T-helper 2 cell (primary cell): ENCODE data around the gene RPL10.

ENCODE experiments used
- DNase-seq, 5 experiments: peaks; one replicate each; pipeline versions ENCODE4 v3.0.0 to v3.0.0-alpha.2; 2012 to 2022

The RPL10 gene

GRCh38 chrX:154362085-154362742 lies 36.0 kb upstream of the RPL10 start:
- DNase-seq = no peak

GRCh38 chrX:154363706-154364439 lies 34.3 kb upstream of the RPL10 start:
- DNase-seq = no peak

DNA sequence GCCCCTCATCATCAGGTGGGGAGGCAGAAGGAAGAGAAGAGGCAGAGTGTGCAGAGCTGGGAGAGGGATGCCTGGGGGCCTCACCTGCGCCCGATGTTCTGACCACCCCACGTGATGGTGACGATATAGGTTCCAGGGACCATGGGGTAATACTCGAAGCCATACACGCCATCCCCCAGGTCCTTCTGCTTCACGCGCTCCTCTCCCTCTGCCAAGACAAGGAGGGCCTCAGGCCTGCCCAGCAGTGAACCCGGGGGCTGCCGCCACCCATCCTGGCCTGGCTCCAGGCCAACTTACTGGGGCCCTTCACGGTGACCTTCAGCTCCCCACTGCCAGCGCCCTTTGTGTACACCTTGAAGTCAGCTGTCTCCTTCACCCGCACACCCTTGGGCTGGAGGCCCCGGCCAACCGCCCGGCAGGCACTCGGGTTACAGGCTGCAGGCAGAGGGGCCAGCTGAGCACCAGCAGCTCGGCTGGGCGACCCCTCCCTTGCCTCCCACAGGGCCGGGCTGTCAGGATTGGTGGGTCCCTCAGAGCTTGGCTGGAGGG lies 33.1 kb upstream of the RPL10 start:
- DNase-seq = no peak

DNA sequence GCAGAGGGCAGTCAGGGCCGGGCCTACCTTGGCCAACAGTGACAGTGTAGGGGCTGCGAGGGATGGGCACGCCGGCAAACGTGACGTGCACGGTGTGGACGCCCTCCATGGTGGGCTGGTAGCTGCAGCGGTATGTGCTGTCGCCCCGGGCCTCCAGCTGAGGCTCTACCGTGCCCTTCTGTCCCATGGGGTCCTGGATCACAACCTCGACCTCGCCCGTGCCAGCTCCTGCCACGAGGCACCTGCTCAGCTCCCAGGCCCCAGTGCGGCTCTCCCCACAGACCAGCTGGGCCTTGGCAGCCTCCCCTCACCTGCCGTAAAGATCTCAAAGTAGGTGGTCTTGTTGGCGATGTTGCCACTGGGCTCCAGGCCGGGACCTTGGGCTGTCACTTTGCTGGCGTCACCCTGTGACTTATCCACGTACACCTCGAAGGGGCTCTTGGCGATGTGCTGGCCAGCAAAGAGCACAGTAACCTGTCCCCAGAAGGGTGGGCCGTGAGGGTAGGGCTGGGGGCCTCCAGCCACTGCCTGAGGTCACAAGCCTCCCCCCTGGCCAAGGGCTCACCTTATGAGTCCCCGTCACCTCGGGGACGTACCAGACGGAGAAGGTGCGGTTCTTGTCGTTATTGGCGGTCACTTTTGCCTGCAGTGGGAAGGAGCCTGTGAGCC lies 32.0 kb upstream of the RPL10 start:
- no peak for DNase-seq

DNA sequence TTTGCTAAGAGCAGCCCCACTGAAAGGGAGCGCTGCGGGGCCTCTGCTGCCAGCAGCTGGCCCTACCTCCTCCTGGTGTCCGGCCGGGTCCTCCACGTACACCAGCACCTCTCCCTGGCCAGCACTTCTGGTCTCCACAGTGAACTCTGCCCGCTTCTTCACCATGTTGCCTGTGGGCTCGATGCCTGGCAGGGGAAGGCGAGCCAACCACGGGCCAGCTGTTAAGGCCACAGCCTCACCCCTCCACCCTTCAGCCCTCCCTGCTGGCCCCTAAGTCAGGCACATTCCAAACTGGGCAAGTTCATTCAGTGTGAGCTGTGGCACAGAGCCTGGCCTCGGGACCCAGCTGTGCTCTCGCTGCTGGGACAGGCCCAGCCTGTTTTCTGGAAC lies 31.5 kb upstream of the RPL10 start:
- DNase-seq = no peak

DNA sequence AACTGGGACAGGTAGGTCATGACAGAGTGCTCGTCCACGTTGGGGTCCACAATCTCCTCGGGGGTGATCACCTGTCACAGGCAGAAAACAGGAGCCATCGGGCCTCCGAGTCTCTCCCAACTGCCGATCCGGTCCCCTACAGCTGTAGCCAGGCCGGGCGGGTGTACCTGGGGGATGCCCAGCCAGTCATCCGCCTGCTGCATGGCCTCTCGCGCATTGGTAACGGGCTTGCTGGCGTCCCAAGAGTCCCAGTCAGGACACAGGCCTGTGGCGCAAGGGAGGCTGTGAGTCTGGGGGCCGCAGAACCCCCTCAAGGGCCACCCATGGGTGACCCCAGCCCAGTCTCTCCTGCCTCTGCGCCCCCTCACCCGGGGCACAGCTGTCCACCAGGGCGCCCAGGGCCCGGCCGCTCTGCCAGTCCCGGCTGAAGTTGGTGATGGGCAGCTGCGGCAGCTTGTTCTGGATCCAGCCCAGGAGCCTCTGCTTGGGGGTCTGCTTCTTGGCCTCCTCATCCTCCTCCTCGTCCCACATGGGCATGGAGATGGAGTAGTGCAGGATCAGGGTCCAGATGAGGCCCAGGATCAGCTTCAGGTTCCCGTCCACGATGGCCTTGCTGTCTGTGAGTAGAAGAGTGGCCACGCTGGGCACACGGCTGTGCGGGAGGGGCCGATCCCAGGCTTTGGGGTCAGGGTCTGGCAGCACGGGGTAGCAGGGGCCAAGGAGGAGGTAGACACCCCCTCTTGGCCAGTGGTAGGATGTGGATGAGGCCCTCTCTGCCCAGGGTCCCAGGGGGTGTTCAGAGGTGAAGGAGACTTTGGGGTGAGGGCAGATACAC lies 30.5 kb upstream of the RPL10 start:
- no peak for DNase-seq

DNA sequence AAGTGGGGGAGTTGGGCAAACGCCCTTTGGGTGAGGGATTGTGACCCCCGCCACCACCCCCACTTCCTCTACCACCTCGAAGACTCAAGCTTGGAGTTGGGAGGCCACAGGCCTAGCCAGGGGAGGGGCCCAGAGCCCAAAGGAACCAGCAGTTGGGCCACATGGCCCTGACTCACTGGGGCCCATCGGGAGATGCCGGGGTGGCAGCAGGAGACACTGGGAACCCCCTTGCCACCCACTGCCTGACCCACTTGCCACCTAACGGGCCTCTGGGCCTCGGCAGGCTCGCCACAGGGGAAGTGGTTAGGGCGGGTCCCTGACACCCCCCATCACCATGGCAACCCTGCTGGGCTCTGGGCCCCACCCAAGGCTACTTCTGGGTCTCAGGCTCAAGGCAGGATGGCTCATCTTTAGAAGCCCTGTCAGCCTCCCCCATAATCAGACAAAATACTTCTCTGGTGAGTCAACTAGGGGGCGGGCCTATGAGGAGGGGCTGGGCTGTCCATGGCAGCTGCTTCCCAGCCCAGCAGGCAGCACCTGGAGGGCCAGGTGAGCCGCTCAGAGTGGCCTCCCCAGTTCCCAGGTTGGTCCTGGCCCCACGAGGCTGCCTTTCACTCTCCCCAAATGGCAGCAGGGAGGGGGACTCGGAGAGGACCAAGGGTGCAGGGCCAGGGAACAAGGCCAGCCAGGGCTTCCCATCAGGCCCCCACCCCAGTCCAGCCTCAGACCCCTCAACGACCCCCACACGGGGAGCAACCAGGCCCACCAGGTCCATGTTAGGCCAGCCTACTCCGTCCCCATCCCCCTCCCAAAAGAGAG lies 29.3 kb upstream of the RPL10 start:
- peak; percentile 60 to 99 (median 84) for DNase-seq

DNA sequence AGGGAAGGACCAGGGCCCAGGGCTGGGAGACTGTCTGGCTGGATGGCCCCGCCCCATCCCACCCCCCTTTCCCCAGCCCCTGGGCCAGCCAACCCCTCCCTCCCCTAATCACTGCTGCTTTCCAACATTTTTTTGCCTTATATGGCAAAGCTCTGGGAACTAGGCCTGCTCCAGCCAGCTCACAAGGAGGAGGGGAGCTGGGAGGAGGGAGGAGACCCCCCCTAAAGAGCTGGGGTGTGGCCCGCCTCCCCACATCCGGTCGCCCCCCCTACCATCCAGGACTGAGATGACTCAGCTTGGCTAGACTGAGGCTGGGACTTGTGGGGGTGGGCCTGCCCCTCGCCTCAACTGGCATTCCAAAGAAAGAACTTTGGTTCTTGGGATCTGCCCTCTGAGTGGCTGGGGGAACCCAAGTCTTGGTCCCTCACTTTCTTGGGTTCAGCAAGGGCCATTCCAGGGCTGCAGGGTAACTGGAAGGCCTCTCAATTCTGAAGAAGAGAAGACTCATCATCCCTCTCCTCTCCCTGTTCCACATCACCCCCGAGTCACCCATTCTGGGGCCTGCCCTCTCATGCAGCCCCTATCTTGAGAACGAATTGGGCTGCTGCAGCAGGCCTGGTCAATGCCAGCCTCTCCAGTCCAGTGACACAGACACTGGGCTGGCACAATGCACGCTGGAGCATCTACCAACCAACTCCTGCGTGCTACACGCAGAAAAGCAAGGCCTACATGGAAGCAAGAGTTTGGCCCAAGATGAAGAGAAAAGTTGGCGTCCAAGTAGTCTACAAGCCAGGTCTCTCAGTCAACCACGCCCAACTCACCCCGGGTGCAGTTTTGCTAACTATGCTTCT lies 28.5 kb upstream of the RPL10 start:
- peak; percentile 44 to 84 (median 68) for DNase-seq

GRCh38 chrX:154370300-154371016 lies 27.7 kb upstream of the RPL10 start:
- DNase-seq = no peak

DNA sequence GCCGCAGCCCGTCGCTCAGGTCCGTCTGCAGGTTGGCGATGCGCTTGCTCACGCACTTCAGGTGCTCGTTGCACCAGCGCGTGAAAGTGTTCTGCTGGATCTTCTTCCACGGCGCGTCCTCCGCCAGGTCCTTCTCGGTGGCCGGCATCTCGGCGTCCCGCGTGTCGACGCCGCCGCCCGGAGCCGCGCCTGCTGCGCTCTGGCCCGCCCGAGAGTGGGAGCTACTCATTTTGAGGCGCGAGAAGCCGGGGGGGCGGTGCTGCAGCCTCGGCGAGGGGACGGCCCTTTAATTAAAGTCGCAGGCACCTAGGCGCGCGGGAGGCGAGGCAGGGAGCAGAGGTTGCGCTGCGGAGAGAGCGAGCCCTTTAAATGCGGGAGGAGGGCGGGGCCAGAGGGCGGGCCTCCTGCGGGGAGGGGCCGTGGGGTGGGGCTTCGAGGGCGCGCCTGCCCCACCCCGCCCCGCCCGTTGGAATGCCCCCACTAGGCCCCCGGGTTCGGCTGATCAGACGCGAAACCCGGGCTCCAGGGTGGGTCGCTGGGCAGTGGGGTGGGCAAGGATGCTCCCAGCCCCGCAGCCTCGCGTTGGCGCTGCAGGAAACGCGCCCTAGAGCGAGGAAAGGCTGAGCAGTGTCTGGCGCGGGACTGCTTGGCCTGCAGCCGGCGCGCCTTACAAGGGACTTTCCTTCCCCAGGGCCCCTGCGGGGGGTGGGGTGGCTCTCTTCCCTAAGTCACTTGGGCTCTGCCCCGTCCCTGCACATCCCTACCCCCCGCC lies 27.0 kb upstream of the RPL10 start:
- peak; percentile 76 to 96 (median 88) for DNase-seq

DNA sequence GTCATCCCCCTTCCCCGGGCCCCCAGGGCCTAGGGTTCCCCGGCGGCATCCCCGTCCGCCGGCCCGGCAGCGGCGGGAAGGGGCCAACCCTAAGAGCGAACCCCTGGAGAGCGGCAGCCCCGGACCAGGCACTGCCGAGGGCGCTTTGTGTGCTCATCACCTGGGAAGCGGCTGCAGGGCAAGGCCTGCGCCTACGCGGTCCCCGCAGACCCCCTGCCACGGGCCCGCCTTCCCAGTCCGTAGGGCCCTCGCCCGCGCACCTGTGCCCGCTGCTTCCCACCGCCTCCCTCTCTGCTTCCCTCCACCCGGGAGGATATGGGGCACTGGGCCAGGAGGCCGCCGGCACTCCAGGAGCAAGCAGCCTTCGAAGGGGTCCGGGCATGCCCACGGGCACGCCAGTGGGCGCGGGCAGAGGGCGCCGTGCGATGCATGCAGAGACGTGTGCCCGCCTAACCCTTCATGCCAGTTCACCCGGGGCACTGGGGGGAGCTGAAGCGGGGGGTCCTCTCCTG lies 26.3 kb upstream of the RPL10 start:
- DNase-seq = no peak

- DNase-seq = peak in 3 of 5 experiments; percentile 27 to 67 (median 48)
These were observed 25.6 kb upstream of the RPL10 start for GRCh38 chrX:154372612-154373022.

- DNase-seq = no peak
These were observed 24.6 kb upstream of the RPL10 start for GRCh38 chrX:154373340-154374306.

- DNase-seq = peak in 1 of 5 experiments; percentile 27
These were observed 23.6 kb upstream of the RPL10 start, which contains the start of gene FLNA for GRCh38 chrX:154374313-154375155. TSS of gene FLNA (minus strand) at chrX:154374634. CDS start at chrX:154371245, 3,389 bp downstream.

DNA sequence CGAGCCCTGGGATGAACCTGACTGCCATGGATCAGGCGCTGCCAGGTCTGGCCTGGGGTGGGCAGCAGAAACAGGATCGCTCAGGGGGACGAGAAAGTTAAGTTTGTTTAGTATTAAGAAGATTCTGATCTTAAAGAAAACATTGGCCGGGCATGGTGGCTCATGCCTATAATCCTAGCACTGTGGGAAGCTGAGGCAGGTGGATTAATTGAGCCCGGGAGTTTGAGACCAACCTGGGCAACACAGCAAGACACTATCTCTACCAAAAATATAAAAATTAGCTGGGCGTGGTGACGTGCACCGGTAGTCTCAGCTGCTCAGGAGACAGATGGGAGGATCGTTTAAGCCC lies 23.0 kb upstream of the RPL10 start:
- no peak for DNase-seq

DNA sequence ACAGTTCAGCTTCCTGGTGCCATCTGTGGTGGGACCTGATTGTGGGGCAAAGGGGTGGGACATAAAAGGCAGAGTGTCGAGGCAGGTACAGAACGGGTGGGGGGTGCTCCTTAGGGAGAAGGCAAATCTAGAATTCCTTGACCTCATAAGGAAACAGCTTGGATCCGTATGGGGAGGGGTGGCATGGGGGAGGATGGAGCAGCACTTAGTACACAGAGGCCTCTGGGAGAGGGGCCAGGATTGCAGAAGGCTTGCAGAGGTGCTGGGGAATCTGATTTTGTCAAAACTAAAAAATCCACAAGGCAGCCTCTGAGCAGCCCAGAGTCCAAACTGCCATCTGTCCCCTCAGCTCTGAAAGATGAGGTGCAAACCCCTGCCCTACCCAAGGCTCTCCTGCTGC lies 21.4 kb upstream of the RPL10 start:
- DNase-seq = no peak
